Measurements from ENCODE around the gene MLPH. TPM values are rescaled to one million over a fixed set of nuclear protein-coding genes. Genes with fewer than 3 reads are reported as not detected.

MLPH gene
- total and polyA plus RNA-seq, 9 of the 15 experiments (the other 6 are each of a cell fraction or from before 2014, with no cell fraction given) = 0.22 TPM; not detected in 8

DNA sequence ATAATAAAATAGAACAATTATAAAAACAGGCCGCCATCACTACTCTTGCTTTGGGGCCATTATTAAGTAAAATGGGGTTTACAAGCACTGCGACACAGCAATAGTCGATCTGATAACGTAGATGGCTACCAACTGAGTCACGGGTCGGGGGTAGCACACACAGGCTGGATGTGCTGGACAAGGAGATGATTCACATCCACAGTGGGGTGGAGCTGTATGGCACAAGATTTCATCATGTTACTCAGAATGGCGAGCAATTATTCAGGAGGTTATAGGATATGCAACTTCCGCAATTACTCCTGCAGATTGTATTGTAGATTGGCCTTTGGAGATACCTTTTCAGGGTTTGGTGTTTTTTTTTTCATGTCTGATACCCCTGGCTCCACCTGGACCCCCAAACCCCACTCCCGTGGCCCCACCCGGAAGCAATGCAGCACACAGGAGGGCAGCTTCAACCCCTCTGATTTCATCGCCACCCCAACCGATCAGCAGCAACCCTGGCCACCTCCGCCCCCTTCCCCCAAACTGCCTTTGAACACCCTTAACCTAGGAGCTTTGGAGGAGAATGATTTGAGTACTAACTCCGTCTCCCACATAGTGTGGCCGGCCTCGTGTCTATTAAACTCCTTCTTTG lies 21.4 kb upstream of the MLPH start (continued):
- TF ChIP-seq, protein P1, sequence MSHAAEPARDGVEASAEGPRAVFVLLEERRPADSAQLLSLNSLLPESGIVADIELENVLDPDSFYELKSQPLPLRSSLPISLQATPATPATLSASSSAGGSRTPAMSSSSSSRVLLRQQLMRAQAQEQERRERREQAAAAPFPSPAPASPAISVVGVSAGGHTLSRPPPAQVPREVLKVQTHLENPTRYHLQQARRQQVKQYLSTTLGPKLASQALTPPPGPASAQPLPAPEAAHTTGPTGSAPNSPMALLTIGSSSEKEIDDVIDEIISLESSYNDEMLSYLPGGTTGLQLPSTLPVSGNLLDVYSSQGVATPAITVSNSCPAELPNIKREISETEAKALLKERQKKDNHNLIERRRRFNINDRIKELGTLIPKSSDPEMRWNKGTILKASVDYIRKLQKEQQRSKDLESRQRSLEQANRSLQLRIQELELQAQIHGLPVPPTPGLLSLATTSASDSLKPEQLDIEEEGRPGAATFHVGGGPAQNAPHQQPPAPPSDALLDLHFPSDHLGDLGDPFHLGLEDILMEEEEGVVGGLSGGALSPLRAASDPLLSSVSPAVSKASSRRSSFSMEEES (CRISPR knock-in tag; IDR thresholded peaks at IDR 0.05) = no peak
- TF ChIP-seq, protein P2, sequence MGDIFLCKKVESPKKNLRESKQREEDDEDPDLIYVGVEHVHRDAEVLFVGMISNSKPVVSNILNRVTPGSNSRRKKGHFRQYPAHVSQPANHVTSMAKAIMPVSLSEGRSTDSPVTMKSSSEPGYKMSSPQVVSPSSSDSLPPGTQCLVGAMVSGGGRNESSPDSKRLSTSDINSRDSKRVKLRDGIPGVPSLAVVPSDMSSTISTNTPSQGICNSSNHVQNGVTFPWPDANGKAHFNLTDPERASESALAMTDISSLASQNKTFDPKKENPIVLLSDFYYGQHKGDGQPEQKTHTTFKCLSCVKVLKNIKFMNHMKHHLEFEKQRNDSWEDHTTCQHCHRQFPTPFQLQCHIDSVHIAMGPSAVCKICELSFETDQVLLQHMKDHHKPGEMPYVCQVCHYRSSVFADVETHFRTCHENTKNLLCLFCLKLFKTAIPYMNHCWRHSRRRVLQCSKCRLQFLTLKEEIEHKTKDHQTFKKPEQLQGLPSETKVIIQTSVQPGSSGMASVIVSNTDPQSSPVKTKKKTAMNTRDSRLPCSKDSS (IDR thresholded peaks at IDR 0.05; ENCODE audit: low read depth, partially characterized antibody) = no peak
- TF ChIP-seq ARID2 (IDR thresholded peaks at IDR 0.05) (no peak), RBM25 (IDR thresholded peaks at IDR 0.05; ENCODE audit: low read depth, low read length, severe bottlenecking) (no peak), DIDO1 (tag; IDR thresholded peaks at IDR 0.05; ENCODE audit: low read depth) (no peak), SP2 (IDR thresholded peaks at IDR 0.05; ENCODE audit: extremely low read depth, low read depth, low read length, poor library complexity, severe bottlenecking) (no peak), SAFB2 (IDR thresholded peaks at IDR 0.05; ENCODE audit: borderline replicate concordance, low read depth, low read length, severe bottlenecking) (no peak), STAG1 (CRISPR knock-in tag; IDR thresholded peaks at IDR 0.05; ENCODE audit: borderline replicate concordance) (no peak), BDP1 (IDR thresholded peaks at IDR 0.05; ENCODE audit: insufficient read depth, insufficient read length) (no peak), MTA2 (IDR thresholded peaks at IDR 0.05; ENCODE audit: low read depth) (no peak), CBX5 (IDR thresholded peaks at IDR 0.05; ENCODE audit: borderline replicate concordance, low read depth) (no peak)
- TF ChIP-seq, protein P3, sequence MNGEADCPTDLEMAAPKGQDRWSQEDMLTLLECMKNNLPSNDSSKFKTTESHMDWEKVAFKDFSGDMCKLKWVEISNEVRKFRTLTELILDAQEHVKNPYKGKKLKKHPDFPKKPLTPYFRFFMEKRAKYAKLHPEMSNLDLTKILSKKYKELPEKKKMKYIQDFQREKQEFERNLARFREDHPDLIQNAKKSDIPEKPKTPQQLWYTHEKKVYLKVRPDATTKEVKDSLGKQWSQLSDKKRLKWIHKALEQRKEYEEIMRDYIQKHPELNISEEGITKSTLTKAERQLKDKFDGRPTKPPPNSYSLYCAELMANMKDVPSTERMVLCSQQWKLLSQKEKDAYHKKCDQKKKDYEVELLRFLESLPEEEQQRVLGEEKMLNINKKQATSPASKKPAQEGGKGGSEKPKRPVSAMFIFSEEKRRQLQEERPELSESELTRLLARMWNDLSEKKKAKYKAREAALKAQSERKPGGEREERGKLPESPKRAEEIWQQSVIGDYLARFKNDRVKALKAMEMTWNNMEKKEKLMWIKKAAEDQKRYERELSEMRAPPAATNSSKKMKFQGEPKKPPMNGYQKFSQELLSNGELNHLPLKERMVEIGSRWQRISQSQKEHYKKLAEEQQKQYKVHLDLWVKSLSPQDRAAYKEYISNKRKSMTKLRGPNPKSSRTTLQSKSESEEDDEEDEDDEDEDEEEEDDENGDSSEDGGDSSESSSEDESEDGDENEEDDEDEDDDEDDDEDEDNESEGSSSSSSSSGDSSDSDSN (IDR thresholded peaks at IDR 0.05; ENCODE audit: borderline replicate concordance in 1 of 2, low read depth in 2 of 2, low read length in 2 of 2) = no peak
- TF ChIP-seq, protein P4, sequence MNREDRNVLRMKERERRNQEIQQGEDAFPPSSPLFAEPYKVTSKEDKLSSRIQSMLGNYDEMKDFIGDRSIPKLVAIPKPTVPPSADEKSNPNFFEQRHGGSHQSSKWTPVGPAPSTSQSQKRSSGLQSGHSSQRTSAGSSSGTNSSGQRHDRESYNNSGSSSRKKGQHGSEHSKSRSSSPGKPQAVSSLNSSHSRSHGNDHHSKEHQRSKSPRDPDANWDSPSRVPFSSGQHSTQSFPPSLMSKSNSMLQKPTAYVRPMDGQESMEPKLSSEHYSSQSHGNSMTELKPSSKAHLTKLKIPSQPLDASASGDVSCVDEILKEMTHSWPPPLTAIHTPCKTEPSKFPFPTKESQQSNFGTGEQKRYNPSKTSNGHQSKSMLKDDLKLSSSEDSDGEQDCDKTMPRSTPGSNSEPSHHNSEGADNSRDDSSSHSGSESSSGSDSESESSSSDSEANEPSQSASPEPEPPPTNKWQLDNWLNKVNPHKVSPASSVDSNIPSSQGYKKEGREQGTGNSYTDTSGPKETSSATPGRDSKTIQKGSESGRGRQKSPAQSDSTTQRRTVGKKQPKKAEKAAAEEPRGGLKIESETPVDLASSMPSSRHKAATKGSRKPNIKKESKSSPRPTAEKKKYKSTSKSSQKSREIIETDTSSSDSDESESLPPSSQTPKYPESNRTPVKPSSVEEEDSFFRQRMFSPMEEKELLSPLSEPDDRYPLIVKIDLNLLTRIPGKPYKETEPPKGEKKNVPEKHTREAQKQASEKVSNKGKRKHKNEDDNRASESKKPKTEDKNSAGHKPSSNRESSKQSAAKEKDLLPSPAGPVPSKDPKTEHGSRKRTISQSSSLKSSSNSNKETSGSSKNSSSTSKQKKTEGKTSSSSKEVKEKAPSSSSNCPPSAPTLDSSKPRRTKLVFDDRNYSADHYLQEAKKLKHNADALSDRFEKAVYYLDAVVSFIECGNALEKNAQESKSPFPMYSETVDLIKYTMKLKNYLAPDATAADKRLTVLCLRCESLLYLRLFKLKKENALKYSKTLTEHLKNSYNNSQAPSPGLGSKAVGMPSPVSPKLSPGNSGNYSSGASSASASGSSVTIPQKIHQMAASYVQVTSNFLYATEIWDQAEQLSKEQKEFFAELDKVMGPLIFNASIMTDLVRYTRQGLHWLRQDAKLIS (CRISPR knock-in tag; IDR thresholded peaks at IDR 0.05) = no peak
- TF ChIP-seq, protein P5, sequence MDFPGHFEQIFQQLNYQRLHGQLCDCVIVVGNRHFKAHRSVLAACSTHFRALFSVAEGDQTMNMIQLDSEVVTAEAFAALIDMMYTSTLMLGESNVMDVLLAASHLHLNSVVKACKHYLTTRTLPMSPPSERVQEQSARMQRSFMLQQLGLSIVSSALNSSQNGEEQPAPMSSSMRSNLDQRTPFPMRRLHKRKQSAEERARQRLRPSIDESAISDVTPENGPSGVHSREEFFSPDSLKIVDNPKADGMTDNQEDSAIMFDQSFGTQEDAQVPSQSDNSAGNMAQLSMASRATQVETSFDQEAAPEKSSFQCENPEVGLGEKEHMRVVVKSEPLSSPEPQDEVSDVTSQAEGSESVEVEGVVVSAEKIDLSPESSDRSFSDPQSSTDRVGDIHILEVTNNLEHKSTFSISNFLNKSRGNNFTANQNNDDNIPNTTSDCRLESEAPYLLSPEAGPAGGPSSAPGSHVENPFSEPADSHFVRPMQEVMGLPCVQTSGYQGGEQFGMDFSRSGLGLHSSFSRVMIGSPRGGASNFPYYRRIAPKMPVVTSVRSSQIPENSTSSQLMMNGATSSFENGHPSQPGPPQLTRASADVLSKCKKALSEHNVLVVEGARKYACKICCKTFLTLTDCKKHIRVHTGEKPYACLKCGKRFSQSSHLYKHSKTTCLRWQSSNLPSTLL (IDR thresholded peaks at IDR 0.05) = no peak

Data from K562 (cell line).